NCI-H1105 treated with DMSO at 0.1 percent for 48 hours (cell line): ENCODE results near the gene LRRC71.

Experiments
- DNase-seq: peaks from one replicate; lab custom pipeline; 2025; lab: John Stamatoyannopoulos, UW

LRRC71 gene

GRCh38 chr1:156927215-156928042, 7.0 kb downstream of the LRRC71 start:
- DNase-seq: peak; percentile 73

GRCh38 chr1:156928043-156928602, 7.7 kb downstream of the LRRC71 start:
- DNase-seq: no peak

- no peak for DNase-seq
These were observed 9.3 kb downstream of the LRRC71 start for GRCh38 chr1:156929596-156930238.

- no peak for DNase-seq
These were observed 10.1 kb downstream of the LRRC71 start for GRCh38 chr1:156930483-156930882.

- no peak for DNase-seq
These were observed 10.9 kb downstream of the LRRC71 start for GRCh38 chr1:156931211-156931952.

- DNase-seq: no peak
These were observed 11.7 kb downstream of the LRRC71 start for GRCh38 chr1:156931974-156932710.

GRCh38 chr1:156933136-156933535, 12.7 kb downstream of the LRRC71 start:
- no peak for DNase-seq

GRCh38 chr1:156935505-156936128, 15.2 kb downstream of the LRRC71 start:
- no peak for DNase-seq

GRCh38 chr1:156936191-156936590, 15.8 kb downstream of the LRRC71 start:
- no peak for DNase-seq

- DNase-seq: no peak
These were observed 16.3 kb downstream of the LRRC71 start for GRCh38 chr1:156936721-156937220.

- no peak for DNase-seq
These were observed 17.5 kb downstream of the LRRC71 start for GRCh38 chr1:156937883-156938282.

- DNase-seq: no peak
These were observed 18.4 kb downstream of the LRRC71 start for GRCh38 chr1:156938813-156939212.

GRCh38 chr1:156939786-156940334, 19.4 kb downstream of the LRRC71 start:
- no peak for DNase-seq

GRCh38 chr1:156941675-156942074, 21.2 kb downstream of the LRRC71 start:
- DNase-seq: no peak

- DNase-seq: no peak
These were observed 21.7 kb downstream of the LRRC71 start for GRCh38 chr1:156942176-156942575.

- no peak for DNase-seq
These were observed 22.1 kb downstream of the LRRC71 start for GRCh38 chr1:156942576-156942975.

GRCh38 chr1:156943756-156944155, 23.3 kb downstream of the LRRC71 start:
- no peak for DNase-seq

- no peak for DNase-seq
These were observed 23.8 kb downstream of the LRRC71 start for GRCh38 chr1:156944268-156944667.

- no peak for DNase-seq
These were observed 24.4 kb downstream of the LRRC71 start for GRCh38 chr1:156944848-156945247.

- peak; percentile 21 for DNase-seq
These were observed 25.6 kb downstream of the LRRC71 start for GRCh38 chr1:156945881-156946661.
